ENCODE results near the gene PSMD2.
"Not testable (repeated sequence)": the region's sequence is repeated elsewhere in the genome, so short reads cannot be mapped to it uniquely, and the experiment has no call there.

The PSMD2 gene

GRCh38 chr3:184298759-184299487 lies at the start of gene PSMD2:
Gene PSMD2, plus strand, starts transcription at chr3:184299241. Its CDS starts 26 bp downstream, at chr3:184299267.
- peak; percentile 66 for DNase-seq

GRCh38 chr3:184249412-184250166 lies 49.5 kb upstream of the PSMD2 start, which contains the start of gene EEF1AKMT4:
Gene EEF1AKMT4, plus strand, starts transcription at chr3:184249672. Its CDS starts 23 bp downstream, at chr3:184249695.
- peak; percentile 91 for DNase-seq

- peak; percentile 54 for DNase-seq
Observed at GRCh38 chr3:184250167-184250828, 48.7 kb upstream of the PSMD2 start.

GRCh38 chr3:184255291-184256039 lies 43.6 kb upstream of the PSMD2 start:
- DNase-seq: no peak

- no peak for DNase-seq
Observed at GRCh38 chr3:184257083-184257915, 41.7 kb upstream of the PSMD2 start.

- DNase-seq: no peak
Observed at GRCh38 chr3:184258926-184259325, 40.1 kb upstream of the PSMD2 start.

GRCh38 chr3:184259396-184259877 lies 39.6 kb upstream of the PSMD2 start:
- DNase-seq: no peak

- DNase-seq: no peak
Observed at GRCh38 chr3:184259878-184260723, 38.9 kb upstream of the PSMD2 start.

- DNase-seq: no peak
Observed at GRCh38 chr3:184260724-184261269, 38.2 kb upstream of the PSMD2 start.

GRCh38 chr3:184261270-184261853 lies 37.7 kb upstream of the PSMD2 start, which contains the start of gene CAMK2N2:
Gene CAMK2N2, minus strand, starts transcription at chr3:184261553. Its CDS starts 268 bp downstream, at chr3:184261285.
- peak; percentile 65 for DNase-seq

GRCh38 chr3:184261854-184262763 lies 36.9 kb upstream of the PSMD2 start:
- DNase-seq: peak; percentile 40

- no peak for DNase-seq
Observed at GRCh38 chr3:184262764-184263179, 36.3 kb upstream of the PSMD2 start.

GRCh38 chr3:184267249-184267648 lies 31.8 kb upstream of the PSMD2 start:
- DNase-seq: not testable (repeated sequence)

GRCh38 chr3:184272269-184272668 lies 26.8 kb upstream of the PSMD2 start:
- no peak for DNase-seq

GRCh38 chr3:184275381-184275701 lies 23.7 kb upstream of the PSMD2 start:
- no peak for DNase-seq

- DNase-seq: no peak
Observed at GRCh38 chr3:184275961-184276910, 22.8 kb upstream of the PSMD2 start, which contains the start of gene ECE2. Gene ECE2, plus strand, starts transcription at chr3:184276022. Its CDS starts 132 bp downstream, at chr3:184276154.

- DNase-seq: no peak
Observed at GRCh38 chr3:184277366-184277765, 21.7 kb upstream of the PSMD2 start.

GRCh38 chr3:184282941-184283340 lies 16.1 kb upstream of the PSMD2 start:
- no peak for DNase-seq
